GM23338 (cell line): Measurements from ENCODE around the gene IGF2. TPM values are rescaled to one million over a fixed set of nuclear protein-coding genes. Genes with fewer than 3 reads are reported as not detected.

Experiments
- ATAC-seq: fragments of 200-7000 bp; cut with Tn5 transposase; 3 replicates; pipeline ENCODE4 v1.9.1; 2020
- DNase-seq: peaks from one replicate; pipeline ENCODE4 v3.0.0-alpha.2; 2015; ENCODE audit warnings: low spot score
- H2AFZ ChIP-seq: fragments of 200-600 bp; sonication (generic); 2 replicates; pipeline ENCODE4 v1.8.0; 2016; ENCODE audit warnings: antibody characterized with exemption, mild to moderate bottlenecking, moderate library complexity
- H3F3A ChIP-seq: fragments of 200-600 bp; sonication (generic); replicated peaks from 2 replicates; pipeline ENCODE4 v1.8.0; 2017; ENCODE audit warnings: antibody characterized with exemption, mixed run types, low read depth
- H3K27ac ChIP-seq: fragments of 200-600 bp; sonication (generic); 2 replicates; pipeline ENCODE4 v1.6.1; 2016; ENCODE audit warnings: low read depth
- H3K27me3 ChIP-seq: fragments of 200-600 bp; sonication (generic); 2 replicates; pipeline ENCODE4 v1.8.0; 2016; ENCODE audit warnings: mild to moderate bottlenecking, mixed run types, moderate library complexity; ENCODE audit not compliant: insufficient read depth
- H3K36me3 ChIP-seq: fragments of 200-600 bp; sonication (generic); 2 replicates; pipeline ENCODE4 v1.8.0; 2016; ENCODE audit warnings: mild to moderate bottlenecking; ENCODE audit not compliant: insufficient read depth
- H3K4me1 ChIP-seq: fragments of 200-600 bp; sonication (generic); 2 replicates; pipeline ENCODE4 v1.8.0; 2016; ENCODE audit warnings: mild to moderate bottlenecking, moderate library complexity; ENCODE audit not compliant: insufficient read depth
- H3K4me2 ChIP-seq: fragments of 200-600 bp; sonication (generic); 2 replicates; pipeline ENCODE4 v1.7.1; 2017; ENCODE audit warnings: mixed run types
- H3K4me3 ChIP-seq: fragments of 200-600 bp; sonication (generic); 2 replicates; pipeline ENCODE4 v1.6.1; 2016; ENCODE audit warnings: mixed run types
- H3K79me2 ChIP-seq: fragments of 200-600 bp; sonication (generic); replicated peaks from 2 replicates; pipeline ENCODE4 v1.8.0; 2017; ENCODE audit warnings: mild to moderate bottlenecking; ENCODE audit not compliant: insufficient read depth
- H3K9me2 ChIP-seq: fragments of 200-600 bp; sonication (generic); 2 replicates; pipeline ENCODE4 v1.8.0; 2017; ENCODE audit not compliant: insufficient read depth
- H4K20me1 ChIP-seq: fragments of 200-600 bp; sonication (generic); replicated peaks from 2 replicates; pipeline ENCODE4 v1.8.0; 2017; ENCODE audit warnings: mild to moderate bottlenecking; ENCODE audit not compliant: insufficient read depth
- H3K27ac Mint-ChIP-seq: 2 replicates; pipeline ENCODE4 v1.8.0; 2020; ENCODE audit warnings: inconsistent platforms, mild to moderate bottlenecking, moderate library complexity, mixed read lengths
- H3K27me3 Mint-ChIP-seq: 3 replicates; pipeline ENCODE4 v1.8.0; 2022; ENCODE audit warnings: low read depth, mild to moderate bottlenecking, moderate library complexity, mixed read lengths, inconsistent platforms; ENCODE audit not compliant: insufficient read depth, poor library complexity
- H3K36me3 Mint-ChIP-seq: 3 replicates; pipeline ENCODE4 v1.8.0; 2021; ENCODE audit warnings: low read depth, mild to moderate bottlenecking, inconsistent platforms, moderate library complexity, mixed read lengths
- H3K4me1 Mint-ChIP-seq: 3 replicates; pipeline ENCODE4 v1.8.0; 2020; ENCODE audit warnings: mild to moderate bottlenecking, inconsistent platforms, mixed read lengths
- H3K4me3 Mint-ChIP-seq: 3 replicates; pipeline ENCODE4 v1.8.0; 2021; ENCODE audit warnings: moderate library complexity, mild to moderate bottlenecking, inconsistent platforms, mixed read lengths
- H3K9me3 Mint-ChIP-seq: 3 replicates; pipeline ENCODE4 v1.8.0; 2020; ENCODE audit warnings: moderate library complexity, mild to moderate bottlenecking, inconsistent platforms, mixed read lengths
- CREB1 ChIP-seq: fragments of 250-450 bp; sonication (Bioruptor Pico); IDR thresholded peaks from 2 replicates; pipeline ENCODE4 v1.5.0; 2020; ENCODE audit warnings: low read depth, mild to moderate bottlenecking, moderate library complexity
- CTCF ChIP-seq, 2 experiments: fragments of 200-600 bp in 1 of 2; sonication (generic) in 1 of 2; conservative IDR thresholded peaks; 2 replicates each; pipeline versions ENCODE4 v1.5.1 to v1.6.1; 2016 to 2017; ENCODE audit warnings: antibody characterized with exemption in 2 of 2, low read depth in 2 of 2, mild to moderate bottlenecking in 2 of 2, moderate library complexity in 1 of 2
- EZH2 ChIP-seq: fragments of 200-600 bp; sonication (generic); IDR thresholded peaks from one replicate; pipeline ENCODE4 v1.8.0; 2017; ENCODE audit warnings: antibody characterized with exemption, mild to moderate bottlenecking, low read depth; ENCODE audit not compliant: unreplicated experiment
- EZH2phosphoT487 ChIP-seq: fragments of 200-600 bp; sonication (generic); IDR thresholded peaks from one replicate; pipeline ENCODE4 v1.8.1; 2018; ENCODE audit warnings: antibody characterized with exemption; ENCODE audit not compliant: unreplicated experiment
- JUNB ChIP-seq: IDR thresholded peaks from one replicate; pipeline ENCODE4 v1.6.1; 2016; ENCODE audit warnings: antibody characterized with exemption; ENCODE audit not compliant: unreplicated experiment
- NANOG ChIP-seq: IDR thresholded peaks from 2 replicates; pipeline ENCODE4 v1.6.1; 2016; ENCODE audit warnings: antibody characterized with exemption, borderline replicate concordance
- REST ChIP-seq: IDR thresholded peaks from one replicate; pipeline ENCODE4 v1.6.1; 2018; ENCODE audit warnings: antibody characterized with exemption; ENCODE audit not compliant: unreplicated experiment
- STAT1 ChIP-seq: IDR thresholded peaks from one replicate; pipeline ENCODE4 v1.6.1; 2016; ENCODE audit warnings: antibody characterized with exemption; ENCODE audit not compliant: unreplicated experiment
- ZNF114 ChIP-seq: fragments of 250-450 bp; sonication (Bioruptor Pico); IDR thresholded peaks from 2 replicates; pipeline ENCODE4 v1.5.0; 2020; ENCODE audit warnings: mild to moderate bottlenecking, moderate library complexity
- ZNF331 ChIP-seq: fragments of 250-450 bp; sonication (Bioruptor Pico); IDR thresholded peaks from 2 replicates; pipeline ENCODE4 v1.5.0; 2020; ENCODE audit warnings: low read depth, mild to moderate bottlenecking, moderate library complexity
- polyA plus RNA-seq: library from polyadenylated mRNA; unstranded; fragments of >200 nt; fragmentation: Nextera tagmentation; extraction: Ambion mirVana; gene quantifications from 2 replicates; pipeline ENCODE4 v1.2.1, GENCODE V29; 2016
- total RNA-seq: library from RNA; depleted of rRNA; stranded (reverse); fragments of >200 nt; shearing (Covaris generic); gene quantifications from 2 replicates; pipeline ENCODE4 v1.2.3, GENCODE V29; 2014

The IGF2 gene
- total and polyA plus RNA-seq, 2 experiments from 2014 or later = 1.4 to 4.0 TPM

GRCh38 chr11:2122907-2123627, 16.1 kb downstream of the IGF2 start:
- H3K36me3 ChIP-seq = no peaks in the 10 kb centered on the region
- H3K79me2 ChIP-seq = no peaks in the 10 kb centered on the region
- no peak; the same call in 2 of the 3 replicates for ATAC-seq
- no peaks in the 10 kb centered on the region for H4K20me1 ChIP-seq
- no peak overlapping the region for H3K27ac ChIP-seq
- peak in 1 of 2 experiments; percentile 37; a peak in 2 of 4 replicates for TF ChIP-seq CTCF (conservative IDR thresholded peaks at IDR 0.05; ENCODE audit: low read depth in 2 of 2)
- no peak for TF ChIP-seq JUNB
- TF ChIP-seq EZH2phosphoT487 = no peak
- TF ChIP-seq EZH2 = no peak
- no peak for TF ChIP-seq NANOG
- Mint-ChIP-seq H3K27ac (no peak overlapping the region), H3K36me3 (no peaks in the 10 kb centered on the region), H3K4me1 (peaks cover 4% of the 10 kb centered on the region; the same call in 1 of the 3 replicates), H3K27me3 (peaks cover 10% of the 10 kb centered on the region), H3K9me3 (no peaks in the 10 kb centered on the region; the same call in 1 of the 3 replicates), H3K4me3 (no peak overlapping the region)
- DNase-seq = no peak
- no peak overlapping the region for H2AFZ ChIP-seq
- H3K9me2 ChIP-seq = no peaks in the 10 kb centered on the region
- no peaks in the 10 kb centered on the region for H3K27me3 ChIP-seq
- no peak overlapping the region for H3K4me3 ChIP-seq
- H3K4me2 ChIP-seq = no peak overlapping the region
- H3K4me1 ChIP-seq = no peaks in the 10 kb centered on the region; the same call in 1 of the 2 replicates
- no peaks in the 10 kb centered on the region for H3F3A ChIP-seq

- H3K27me3 ChIP-seq = no peaks in the 10 kb centered on the region
- no peak overlapping the region for H2AFZ ChIP-seq
- H4K20me1 ChIP-seq = no peaks in the 10 kb centered on the region
- no peak overlapping the region for H3K27ac ChIP-seq
- H3K36me3 Mint-ChIP-seq = peaks cover 2% of the 10 kb centered on the region
- ATAC-seq = peak; percentile 79
- peaks cover 6% of the 10 kb centered on the region for H3K9me3 Mint-ChIP-seq
- peaks cover 10% of the 10 kb centered on the region for H3K27me3 Mint-ChIP-seq
- H3K4me2 ChIP-seq = no peak overlapping the region
- H3K4me1 ChIP-seq = no peaks in the 10 kb centered on the region; the same call in 1 of the 2 replicates
- peaks cover 4% of the 10 kb centered on the region; the same call in 1 of the 3 replicates for H3K4me1 Mint-ChIP-seq
- H3K79me2 ChIP-seq = no peaks in the 10 kb centered on the region
- H3K36me3 ChIP-seq = no peaks in the 10 kb centered on the region
- no peak for DNase-seq
- H3K4me3 Mint-ChIP-seq = no peak overlapping the region
- no peak overlapping the region for H3K4me3 ChIP-seq
- no peaks in the 10 kb centered on the region for H3K9me2 ChIP-seq
- no peaks in the 10 kb centered on the region for H3F3A ChIP-seq
- H3K27ac Mint-ChIP-seq = no peak overlapping the region
- TF ChIP-seq STAT1 (no peak), EZH2 (no peak), ZNF331 (CRISPR knock-in tag) (no peak), REST (no peak), ZNF114 (CRISPR knock-in tag) (no peak), EZH2phosphoT487 (no peak), JUNB (no peak), CTCF (conservative IDR thresholded peaks at IDR 0.05; ENCODE audit: low read depth in 2 of 2) (no peak), NANOG (no peak), CREB1 (CRISPR knock-in tag) (no peak)
Observed at GRCh38 chr11:2122222-2122906, 16.8 kb downstream of the IGF2 start.
